NT2/D1 (cell line): ENCODE measurements around the gene CELF2.

ENCODE experiments used
- SUZ12 ChIP-seq: IDR thresholded peaks from 2 replicates; pipeline ENCODE4 v1.6.1; 2011; ENCODE audit not compliant: insufficient read length, insufficient read depth; ENCODE audit errors: extremely low read depth
- YY1 ChIP-seq: IDR thresholded peaks from 2 replicates; pipeline ENCODE4 v1.6.1; 2011; ENCODE audit not compliant: insufficient read length, insufficient read depth
- ZNF274 ChIP-seq: IDR thresholded peaks from 2 replicates; pipeline ENCODE4 v1.6.1; 2011; ENCODE audit warnings: mild to moderate bottlenecking, low read depth, low read length

- TF ChIP-seq YY1 (no peak), ZNF274 (no peak), SUZ12 (no peak)
Observed at GRCh38 chr10:11284291-11285085, 266.8 kb downstream of the CELF2 start.
